GM19328 (cell line): ENCODE results near the gene TERT.
"Not testable (repeated sequence)": the region's sequence is repeated elsewhere in the genome, so short reads cannot be mapped to it uniquely, and the experiment has no call there.

Experiments
- ATAC-seq: cut with Tn5 transposase; IDR thresholded peaks from one replicate; pipeline ENCODE4 v1.9.1; 2021; ENCODE audit warnings: mild to moderate bottlenecking, moderate library complexity; ENCODE audit not compliant: unreplicated experiment

The TERT gene

DNA sequence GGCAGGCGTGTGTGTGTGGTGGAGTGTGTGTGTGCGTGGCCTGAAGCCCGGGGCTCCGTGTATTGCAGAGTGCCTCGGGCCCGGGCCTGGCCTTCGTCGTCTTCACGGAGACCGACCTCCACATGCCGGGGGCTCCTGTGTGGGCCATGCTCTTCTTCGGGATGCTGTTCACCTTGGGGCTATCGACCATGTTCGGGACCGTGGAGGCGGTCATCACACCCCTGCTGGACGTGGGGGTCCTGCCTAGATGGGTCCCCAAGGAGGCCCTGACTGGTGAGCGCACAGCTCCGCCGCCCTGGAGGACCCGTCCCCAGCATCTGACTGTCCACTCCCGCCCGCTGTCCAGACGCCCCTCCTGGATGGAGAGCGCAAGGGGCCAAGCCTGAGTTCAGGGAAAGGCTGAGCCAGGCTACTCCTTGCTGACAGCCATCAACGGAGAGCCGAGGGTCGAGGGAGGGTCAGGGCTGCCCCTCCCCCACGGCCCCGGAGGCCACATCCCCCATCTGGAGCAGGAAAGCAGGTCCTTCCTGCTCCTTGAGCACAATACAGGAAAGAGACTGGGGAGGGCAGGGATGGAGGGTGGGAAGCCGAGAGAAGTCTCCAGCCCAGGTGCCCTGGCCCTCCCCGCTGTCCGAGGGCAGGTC, 51.3 kb downstream of the TERT start:
- ATAC-seq, result no peak

DNA sequence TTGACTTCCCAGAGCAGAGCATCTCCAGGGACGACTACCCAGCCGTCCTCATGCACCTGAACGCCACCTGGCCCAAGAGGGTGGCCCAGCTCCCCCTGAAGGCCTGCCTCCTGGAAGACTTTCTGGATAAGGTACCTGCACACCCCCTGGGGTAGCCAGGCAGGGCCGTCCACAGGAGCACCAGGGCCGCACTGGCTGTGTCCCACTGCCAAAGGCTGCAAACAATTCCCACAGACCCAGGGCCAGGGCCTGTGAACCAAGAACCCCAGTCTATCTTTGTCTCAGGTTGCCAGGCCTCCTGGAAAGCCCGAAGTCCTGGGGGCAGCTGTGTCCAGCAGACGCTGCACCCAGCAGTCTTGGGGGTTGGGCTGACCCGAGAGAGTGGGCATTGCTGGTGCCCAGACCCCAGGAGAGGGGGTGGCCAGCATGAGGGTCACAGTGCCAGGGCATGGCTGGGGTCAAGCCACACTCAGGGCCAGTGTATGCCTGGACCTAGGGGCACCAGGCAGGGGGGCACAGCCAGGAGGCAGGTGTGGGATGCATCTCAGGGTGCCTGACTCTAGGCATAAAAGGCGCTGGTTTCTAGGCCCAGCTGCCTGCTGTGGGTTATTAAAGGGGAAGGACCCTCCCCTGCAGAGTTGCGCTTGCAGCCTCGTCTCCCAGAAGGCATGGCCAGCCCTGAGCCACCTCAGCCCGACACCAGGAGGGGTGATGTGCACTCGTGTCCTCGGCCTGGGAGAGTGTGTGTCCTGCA, 52.0 kb downstream of the TERT start:
- ATAC-seq, result no peak

DNA sequence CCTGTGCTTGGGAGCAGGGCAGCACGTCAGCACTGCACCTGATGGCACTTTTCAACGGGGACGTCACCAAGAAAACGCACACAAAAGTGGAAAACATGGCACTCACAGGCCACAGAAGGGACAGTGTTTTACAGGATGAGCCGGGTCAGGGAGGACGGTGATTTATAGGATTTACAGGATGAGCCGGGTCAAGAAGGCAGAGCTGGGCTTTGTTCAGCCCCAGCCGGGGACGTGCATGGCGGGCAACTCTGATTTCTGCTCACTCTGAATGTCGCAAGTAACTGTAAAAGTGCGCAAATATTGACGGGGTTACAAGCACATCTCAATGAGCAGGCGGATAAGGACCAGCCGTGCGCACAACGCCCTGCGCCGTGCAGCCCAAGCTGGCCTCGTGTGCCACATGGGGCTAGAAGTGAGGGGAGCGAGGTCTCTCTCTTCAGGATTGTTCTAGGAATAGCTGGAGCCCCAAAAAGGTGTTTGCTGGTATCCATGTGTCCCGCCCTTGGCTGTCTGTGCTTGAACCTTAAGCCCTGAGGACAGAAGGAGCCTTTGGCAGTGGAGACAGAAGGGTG, 53.3 kb downstream of the TERT start:
- no peak for ATAC-seq

DNA sequence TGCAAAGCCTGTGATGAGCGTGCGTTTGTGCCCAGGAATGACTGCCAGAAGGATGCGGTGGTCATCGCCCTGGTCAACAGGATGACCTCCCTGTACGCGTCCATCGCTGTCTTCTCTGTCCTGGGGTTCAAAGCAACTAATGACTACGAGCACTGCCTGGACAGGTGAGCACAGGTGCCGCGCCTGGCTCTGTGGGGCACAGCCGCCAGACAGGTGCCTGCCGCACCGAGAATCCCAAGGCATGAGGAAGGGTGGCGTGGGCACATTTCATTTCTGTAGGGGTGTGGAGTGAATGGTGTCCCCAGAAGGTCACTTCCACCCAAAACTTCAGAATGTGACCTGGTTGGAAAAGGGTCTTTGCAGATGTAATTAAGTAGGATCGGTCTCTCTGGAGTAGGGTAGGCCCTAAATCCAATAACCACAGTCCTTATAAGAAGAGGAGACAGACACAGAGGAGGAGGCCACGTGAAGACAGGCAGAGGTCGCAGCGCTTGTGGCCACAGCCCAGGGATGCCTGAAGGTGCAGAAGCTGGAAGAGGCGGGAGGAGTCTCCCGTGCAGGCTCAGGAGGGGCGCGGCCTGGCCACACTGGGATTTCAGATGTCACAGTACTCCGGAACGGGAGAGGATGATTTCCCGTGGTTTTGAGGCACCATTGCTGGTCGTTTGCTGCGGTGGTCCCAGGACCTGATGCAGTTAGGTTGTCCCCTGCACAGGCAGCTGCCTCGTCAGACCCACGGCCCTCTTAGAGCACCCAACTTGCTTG, 54.2 kb downstream of the TERT start:
- ATAC-seq, result no peak

DNA sequence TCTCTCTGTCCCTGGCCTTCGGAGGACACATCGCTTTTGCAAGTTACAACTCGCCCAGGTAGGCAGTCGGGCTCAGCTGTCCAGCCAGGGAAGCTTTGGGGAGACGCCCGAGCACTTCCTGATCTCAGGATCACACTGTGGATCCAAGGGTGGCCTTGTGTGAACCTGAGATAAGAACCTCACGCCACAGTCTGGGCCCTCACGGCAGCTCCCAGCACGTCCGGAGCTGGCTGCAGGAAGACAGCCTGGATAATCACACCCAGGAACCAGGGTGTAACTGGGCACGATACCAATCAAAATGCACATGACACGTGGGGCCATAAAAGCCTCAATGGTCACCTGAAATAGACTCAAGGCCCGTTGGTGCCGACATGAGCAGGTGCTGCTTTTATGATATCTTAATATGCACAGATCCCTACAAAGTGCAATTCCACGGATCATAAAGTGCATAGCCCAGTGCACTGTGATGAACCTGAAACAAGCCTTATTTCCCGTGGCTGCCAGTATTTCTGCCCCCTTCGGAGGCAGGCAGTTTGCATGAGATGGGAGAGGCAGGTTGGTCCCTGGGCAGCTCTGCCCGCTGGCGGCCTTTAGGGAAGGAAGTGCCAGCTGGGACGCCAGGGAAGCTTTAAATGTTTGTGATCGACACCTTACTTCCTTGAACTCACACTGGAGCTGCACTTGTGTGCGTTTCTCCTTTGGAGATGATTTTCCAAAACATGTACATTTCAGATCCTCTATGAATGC, 55.2 kb downstream of the TERT start:
- ATAC-seq, result no peak

DNA sequence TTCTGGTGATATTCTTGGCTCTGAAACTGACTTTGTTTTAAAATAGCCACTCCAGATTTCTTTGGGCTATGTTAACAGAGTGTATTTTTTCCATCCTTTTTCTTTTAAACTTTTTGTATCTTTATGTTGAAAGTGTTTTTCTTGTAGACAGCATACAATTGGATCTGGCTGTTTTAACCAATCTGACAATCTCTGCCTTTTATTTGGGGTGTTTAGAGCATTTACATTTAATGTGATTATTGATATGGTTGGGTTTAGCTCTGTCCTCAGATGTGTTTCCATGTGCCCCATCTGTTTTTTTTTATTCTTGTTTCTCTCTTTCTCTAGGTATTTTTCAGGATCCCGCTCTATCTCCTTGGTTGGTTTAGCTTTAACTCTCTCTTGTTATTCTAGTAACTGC, 59.0 kb downstream of the TERT start:
- no peak for ATAC-seq

DNA sequence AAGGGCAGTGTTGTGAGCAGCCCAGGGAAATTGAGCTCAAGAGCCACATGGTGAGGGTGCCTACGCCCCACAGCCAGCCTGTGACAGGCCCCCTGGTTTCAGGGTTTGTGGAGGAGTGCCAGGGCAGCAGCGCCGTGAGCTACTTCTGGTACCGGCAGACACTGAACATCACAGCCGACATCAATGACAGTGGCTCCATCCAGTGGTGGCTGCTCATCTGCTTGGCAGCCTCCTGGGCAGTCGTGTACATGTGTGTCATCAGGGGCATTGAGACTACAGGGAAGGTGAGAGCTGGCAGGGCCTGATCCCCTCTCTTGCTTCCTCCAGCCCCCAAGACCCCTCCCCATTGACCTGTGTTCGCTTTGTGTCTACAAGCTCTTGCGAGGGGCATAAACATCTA, 59.5 kb downstream of the TERT start:
- no peak for ATAC-seq

DNA sequence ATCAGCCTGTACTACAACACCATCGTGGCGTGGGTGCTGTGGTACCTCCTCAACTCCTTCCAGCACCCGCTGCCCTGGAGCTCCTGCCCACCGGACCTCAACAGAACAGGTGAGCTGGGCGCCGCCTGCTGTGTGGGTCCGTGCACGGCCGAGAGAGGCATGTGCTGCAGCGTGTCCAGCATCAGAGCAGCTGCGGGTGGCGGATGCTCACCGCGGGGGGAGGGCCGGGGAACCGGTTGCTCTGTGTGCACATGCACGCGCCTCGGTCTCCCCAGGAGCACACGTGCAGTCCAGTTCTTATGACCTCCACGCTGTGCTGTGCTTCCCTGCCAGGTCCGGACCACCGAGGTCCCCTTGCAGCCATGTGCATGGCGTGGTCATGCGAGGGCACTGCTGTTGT, 62.1 kb downstream of the TERT start:
- ATAC-seq, result no peak

DNA sequence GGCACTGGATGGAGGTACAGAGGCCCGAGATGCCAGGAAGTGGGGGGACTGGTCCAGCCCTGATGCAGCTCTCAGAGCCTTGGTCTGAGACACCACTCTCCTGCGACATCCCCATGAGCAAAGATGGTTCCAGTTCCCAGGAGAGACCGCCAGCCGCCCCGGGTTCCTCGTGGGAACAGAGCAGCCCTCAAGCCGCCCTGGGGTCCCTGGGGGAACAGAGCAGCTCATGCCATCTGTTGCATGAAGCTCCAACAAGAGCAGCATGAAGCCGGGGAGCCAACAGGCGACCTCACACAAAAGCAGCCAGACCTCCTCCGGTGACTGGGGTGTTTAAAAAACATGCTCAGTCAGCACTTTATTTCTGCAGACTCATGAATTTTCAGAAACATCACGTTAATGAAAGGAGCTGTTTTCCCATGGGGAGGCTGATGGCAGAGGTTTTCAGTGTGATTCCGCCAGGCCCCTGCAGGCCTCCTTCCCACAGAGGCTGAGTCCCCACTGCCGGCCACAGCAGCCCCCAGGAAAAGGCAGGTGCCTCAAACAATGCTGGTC, 63.4 kb downstream of the TERT start:
- no peak for ATAC-seq

DNA sequence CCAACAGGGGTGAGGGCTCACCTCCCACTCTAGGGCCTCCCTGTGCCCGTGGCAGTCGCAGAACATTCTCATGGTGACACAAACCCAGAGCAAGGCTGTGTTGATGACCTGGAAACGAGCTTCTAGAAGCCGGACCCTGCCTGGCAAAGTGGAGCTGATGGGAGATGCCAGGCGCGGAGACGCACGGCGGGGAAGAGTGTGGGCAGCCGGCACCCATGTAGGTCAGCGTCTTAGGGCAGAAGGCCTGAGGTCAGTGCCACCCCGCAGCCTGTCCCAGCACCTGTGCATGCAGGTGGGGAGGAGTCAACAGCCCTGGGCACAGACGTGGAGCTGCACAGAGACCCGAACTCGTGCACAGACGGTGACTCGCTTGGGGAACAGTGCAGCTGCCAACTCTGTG, 64.3 kb downstream of the TERT start:
- no peak for ATAC-seq

DNA sequence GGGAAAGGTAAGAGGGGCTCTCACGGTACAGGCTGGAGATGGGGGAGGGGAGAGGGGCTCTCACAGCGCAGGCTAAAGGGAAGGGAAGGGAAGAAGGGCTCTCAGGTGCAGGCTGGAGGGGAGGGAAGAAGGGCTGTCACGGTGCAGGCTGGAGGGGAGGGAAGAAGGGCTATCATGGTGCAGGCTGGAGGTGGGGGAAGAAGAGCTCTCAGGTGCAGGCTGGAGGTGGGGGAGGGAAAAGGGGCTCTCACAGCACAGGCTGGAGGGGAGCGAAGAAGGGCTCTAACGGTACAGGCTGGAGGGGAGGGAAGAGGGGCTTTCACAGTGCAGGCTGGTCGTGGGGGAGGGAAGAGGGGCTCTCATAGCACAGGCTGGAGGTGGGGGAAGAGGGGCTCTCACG, 65.0 kb downstream of the TERT start:
- ATAC-seq, result no peak

DNA sequence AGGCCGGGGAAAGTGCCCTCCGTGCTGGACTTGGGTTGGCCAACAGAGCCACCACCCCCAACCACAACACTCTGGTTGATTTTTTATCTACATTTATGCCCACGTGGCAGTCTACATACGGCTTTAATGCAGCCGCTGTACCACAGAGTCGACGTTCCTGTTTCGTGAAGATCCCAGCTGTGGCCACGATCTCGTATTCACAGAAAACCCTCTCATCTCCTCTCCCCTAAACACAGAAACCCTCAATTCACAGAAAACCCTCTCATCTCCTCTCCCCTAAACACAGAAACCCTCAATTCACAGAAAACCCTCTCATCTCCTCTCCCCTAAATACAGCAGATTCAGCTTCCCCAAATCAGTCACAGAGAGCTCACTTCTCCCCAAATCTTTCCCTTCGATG, 65.8 kb downstream of the TERT start:
- ATAC-seq, result not testable (repeated sequence)

DNA sequence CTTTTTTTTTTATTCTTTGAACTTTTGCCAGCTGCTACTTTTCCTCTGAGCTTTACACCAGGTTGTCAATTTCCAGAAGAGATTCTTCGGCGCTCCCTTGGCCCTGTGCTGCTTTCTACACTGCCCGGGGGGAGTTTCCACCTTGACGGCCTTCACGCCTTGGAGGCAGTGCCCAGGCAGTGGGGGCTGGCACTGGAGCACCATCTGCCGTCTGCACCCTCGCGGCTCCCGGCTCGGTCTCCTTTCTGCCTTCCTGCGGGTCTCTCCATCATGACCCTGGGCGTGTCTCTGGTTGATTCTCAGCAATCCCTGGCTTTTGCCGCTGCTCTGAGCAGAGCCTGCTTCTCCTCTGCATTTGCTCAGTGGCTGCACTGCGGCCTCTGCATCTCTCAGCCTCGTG, 66.7 kb downstream of the TERT start:
- ATAC-seq, result no peak

DNA sequence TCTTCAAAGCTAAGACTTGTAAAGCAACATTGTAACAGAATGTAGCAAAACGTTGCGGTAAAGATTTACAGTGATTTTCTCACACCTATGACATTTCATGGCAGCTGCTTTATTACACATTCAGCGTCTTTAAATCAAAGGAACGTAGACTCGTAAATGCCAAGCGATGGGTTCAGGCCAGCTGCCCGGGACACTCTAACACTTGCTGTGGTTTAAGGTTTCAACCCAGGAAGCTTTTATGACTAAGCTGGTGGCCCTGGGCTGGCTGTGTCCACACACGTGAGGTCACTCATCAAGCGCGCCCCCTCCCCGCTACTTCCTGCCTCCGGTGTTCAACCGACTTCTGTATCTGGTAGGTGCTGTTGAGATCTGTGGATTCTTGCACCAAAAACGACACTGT, 67.2 kb downstream of the TERT start:
- ATAC-seq, result no peak

DNA sequence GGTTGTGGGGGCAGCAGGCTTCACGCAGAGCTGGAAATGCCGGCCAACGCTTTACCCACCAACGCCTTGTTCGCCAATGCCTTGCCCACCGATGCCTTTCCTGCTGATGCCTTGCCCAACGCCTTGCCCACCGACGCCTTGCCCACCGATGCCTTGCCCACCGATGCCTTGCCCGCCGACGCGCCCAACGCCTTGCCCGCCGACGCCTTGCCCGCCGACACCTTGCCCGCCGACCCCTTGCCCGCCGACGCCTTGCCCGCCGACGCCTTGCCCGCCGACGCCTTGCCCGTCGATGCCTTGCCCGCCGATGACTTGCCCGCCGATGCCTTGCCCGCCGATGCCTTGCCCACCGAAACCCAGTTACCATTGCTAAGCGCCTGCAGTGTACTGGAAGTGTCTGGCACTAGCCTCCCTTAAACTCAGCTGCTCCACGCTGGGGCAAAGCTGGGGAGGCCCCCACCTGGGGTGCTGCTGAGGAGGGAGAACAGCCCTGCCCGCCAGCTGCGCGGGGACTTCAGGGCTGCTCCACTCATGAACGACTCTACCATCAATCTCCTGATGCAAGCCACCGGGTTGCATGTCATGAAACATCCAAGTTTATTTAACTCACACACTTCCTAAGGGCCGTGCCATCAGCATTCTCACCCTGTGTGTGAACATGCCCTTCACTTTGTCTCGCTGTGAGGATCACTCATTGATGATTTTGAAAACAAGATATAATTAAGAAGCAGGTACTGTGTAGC, 67.9 kb downstream of the TERT start:
- no peak for ATAC-seq

DNA sequence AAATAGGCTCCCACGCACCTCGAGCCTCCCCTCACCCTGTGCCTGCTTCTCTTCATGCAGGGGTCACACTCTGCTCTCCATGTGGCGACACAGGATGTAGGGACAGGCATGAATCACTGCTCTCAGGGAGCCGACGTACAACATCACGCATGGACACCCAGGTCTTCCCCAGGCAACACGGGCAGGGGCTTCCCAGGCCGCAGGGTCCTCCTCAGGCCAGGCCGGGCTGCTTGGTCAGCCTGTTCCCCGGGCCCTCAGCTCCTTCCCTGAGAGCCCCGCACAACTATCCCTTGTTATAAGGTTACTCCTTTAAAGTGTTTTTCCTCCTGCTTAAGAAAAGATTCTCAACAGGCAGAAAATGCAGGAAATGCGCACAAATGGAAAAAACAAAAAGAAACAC, 68.6 kb downstream of the TERT start:
- ATAC-seq, result no peak

DNA sequence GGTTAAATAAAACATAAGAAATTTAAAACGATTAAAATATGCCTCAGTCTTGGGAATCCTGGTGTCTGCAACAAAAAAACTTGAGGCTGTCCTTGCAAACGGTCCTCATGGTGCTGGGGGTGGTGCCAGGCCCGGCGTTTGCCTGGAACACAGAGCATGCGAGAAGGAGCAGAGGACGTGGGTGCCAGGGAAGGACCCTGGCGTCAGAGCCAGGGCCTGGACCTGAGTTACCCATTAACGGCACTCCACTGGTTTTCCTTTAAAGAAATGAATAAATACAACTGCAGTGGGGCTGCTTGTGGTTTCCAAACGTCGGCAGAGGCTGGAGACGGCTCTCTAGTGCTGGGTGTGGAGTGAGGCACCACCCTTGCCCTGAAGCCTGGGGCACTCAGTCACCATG, 69.8 kb downstream of the TERT start, which contains the start of gene SLC6A18:
Gene SLC6A18, plus strand, starts transcription at position 301 of the 400 bp plus-strand sequence. Its CDS starts 97 bp downstream, at position 398.
- ATAC-seq, result no peak

DNA sequence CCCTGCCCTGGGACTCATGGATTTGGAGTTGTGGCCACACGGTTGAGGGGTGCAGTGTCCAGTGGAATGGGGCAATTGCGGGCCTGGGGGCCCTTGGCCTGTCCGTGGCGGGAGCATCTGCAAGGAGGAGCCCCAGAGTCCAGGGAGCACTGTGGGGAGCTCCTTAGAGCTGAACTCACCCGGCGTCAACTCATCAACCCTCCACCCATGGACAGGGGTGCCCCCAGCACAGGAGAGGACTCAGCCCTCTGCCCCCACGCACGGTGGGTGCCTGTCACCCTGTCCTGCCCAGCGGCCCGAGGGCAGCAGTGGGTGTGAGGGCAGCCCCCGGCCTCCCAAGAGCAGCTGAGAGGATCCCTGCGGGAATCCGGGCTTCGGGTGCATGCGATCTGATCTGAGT, 70.2 kb downstream of the TERT start:
- ATAC-seq, result no peak

DNA sequence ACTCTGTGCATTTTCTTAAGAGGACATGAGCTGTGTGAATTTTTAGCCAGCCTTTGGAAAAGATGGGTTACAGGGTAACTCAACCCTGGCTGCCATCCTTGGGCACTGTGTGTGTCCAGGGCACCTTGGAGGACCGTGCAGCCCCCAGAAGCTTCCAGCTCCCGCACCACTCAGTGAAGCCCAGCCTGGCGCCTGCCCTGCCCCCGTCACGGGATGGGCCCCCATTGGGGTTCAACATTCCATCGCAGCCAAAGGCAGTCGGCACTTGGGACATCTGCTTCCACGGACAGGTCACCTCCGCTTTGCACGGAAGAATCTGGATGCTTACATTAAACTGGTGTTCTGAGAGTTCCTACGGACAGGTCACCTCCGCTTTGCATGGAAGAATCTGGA, 71.6 kb downstream of the TERT start:
- no peak for ATAC-seq
